ENCODE data around the gene CIB1.

The CIB1 gene

DNA sequence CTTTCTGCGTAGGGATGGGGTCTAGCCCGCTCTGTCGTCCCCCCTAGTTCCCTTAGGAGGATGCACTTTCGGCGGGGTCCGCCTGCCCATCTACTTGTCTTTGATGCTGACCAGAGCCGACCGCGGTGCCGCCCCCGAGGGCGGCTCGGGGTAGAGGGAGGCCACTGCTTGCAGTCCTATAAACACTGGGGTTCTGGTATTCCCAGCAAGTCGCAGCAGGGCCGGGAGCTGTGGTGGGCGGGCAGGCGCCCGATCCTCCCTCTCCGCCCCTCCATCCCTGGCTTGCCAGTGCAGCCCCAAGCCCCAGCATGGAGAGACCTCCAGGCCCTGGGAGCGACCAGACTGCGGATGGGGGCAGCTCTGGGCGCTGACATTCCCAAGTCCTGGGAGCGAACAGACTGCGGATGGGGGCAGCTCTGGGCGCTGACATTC, 31.8 kb downstream of the CIB1 start:
- TF ChIP-seq CTCF (IDR thresholded peaks at IDR 0.05; ENCODE audit: low read depth, low read length): no peak
- DNase-seq (ENCODE audit: extremely low read depth, low read depth): no peak

DNA sequence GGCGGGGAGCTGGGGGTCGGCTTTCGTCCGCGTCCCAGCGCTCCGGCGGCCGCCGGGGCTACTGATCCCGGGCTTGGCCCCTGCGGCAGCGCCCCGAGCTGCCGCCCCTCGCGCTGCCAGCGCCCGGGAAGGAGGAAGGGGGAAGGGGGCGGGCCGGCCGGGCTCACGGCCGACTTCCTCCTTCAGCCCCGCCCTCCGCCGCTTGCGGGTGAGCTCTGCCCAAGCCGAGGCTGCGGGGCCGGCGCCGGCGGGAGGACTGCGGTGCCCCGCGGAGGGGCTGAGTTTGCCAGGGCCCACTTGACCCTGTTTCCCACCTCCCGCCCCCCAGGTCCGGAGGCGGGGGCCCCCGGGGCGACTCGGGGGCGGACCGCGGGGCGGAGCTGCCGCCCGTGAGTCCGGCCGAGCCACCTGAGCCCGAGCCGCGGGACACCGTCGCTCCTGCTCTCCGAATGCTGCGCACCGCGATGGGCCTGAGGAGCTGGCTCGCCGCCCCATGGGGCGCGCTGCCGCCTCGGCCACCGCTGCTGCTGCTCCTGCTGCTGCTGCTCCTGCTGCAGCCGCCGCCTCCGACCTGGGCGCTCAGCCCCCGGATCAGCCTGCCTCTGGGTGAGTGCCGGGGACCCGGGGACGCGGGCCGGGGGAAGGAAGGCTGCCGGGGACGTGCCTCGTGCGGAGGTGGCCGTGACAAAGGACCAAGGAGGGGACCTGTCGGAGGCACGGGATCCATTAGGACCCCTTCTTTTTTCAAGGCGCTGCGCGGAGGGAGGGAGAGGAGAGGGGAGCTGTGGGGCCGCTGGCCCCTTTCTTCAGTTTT, 32.4 kb downstream of the CIB1 start, which contains the start of gene SEMA4B:
Gene SEMA4B, plus strand, starts transcription at position 201 of the 814 bp plus-strand sequence. Its CDS starts 249 bp downstream, at position 450.
- no peak for DNase-seq (ENCODE audit: extremely low read depth, low read depth)

GRCh38 chr15:90200534-90201129, 33.1 kb downstream of the CIB1 start:
- no peak for DNase-seq (ENCODE audit: extremely low read depth, low read depth)
- TF ChIP-seq CTCF (IDR thresholded peaks at IDR 0.05; ENCODE audit: low read depth, low read length): no peak

More for the DNA sequence above, 32.4 kb downstream of the CIB1 start, which contains the start of gene SEMA4B:
- no peak for TF ChIP-seq CTCF (IDR thresholded peaks at IDR 0.05; ENCODE audit: low read depth, low read length)

DNA sequence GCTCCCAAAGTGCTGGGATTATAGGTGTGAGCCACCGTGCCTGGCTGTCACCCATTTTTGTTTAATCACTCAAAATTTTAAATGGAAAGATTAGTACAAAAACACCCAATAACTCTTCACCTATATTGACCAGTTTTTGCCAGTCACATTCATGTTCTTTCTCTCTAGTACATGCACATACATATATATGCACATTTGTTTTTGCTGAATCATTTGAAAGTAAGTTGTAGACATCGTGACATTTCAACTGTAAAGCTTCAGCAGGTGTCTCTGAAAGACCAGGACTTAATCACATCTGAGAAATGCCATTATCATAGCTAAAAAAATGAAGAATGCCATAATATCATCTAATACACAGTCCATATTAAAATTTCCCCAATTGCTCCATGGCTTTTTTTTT, 39.1 kb downstream of the CIB1 start:
- no peak for TF ChIP-seq CTCF (IDR thresholded peaks at IDR 0.05; ENCODE audit: low read depth, low read length)
- DNase-seq (ENCODE audit: extremely low read depth, low read depth): no peak

DNA sequence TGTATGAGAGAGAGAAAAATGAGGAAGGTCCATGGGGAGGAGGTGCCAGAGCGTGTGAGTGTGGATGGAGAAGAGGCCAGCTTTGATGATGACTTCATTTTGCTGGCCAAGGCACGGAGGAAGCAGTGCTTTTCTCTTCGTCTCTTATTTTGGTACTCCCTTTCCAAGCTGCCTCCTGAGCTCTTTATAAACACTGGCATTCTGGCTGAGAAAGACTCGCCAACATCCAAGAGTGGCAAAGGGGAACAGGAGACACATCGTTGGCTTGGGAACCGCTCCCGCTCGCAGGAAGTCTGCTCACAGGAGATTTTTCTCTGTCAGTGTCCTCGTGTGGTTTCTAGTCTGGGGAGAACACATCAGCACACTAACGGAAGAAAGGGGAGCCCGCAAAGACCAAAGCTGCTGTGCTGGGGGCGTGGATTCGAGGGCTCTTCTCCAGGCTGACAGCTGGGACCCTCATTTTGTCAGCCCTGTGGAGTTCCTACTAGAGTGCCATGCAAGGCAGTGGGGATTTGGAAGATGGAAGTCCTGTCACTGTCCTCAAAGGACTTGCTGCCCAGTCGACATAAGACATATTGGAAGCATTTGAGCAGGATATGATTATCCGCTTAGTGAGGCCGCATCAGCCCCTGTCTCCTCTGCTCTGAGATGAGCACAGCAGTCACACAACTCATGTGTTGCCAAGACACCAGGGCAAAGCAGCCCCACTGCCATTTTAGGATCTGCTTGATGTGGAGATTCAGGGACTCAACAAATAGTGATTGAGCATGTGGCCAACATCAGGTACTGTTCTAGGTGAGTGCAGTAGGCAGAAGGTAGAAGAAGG, 40.6 kb downstream of the CIB1 start:
- DNase-seq (ENCODE audit: extremely low read depth, low read depth): no peak

GRCh38 chr15:90191794-90192509, 41.8 kb downstream of the CIB1 start:
- TF ChIP-seq CTCF (IDR thresholded peaks at IDR 0.05; ENCODE audit: low read depth, low read length): no peak
- DNase-seq (ENCODE audit: extremely low read depth, low read depth): no peak

More for the DNA sequence above, 40.6 kb downstream of the CIB1 start:
- no peak for TF ChIP-seq CTCF (IDR thresholded peaks at IDR 0.05; ENCODE audit: low read depth, low read length)

Data from AG09319 (cell line).